ENCODE data around the gene C19orf12.

- TF ChIP-seq MYC (IDR thresholded peaks at IDR 0.05; ENCODE audit: low read depth, low read length) = no peak
- no peak for TF ChIP-seq POLR2A (IDR thresholded peaks at IDR 0.05; ENCODE audit: extremely low read depth, insufficient read length)
Measured at GRCh38 chr19:29695765-29696564, 19.1 kb downstream of the C19orf12 start.

Measured in NB4 (cell line).